Measurements from ENCODE around the gene DEPDC5. TPM values are rescaled to one million over a fixed set of nuclear protein-coding genes. Genes with fewer than 3 reads are reported as not detected.
"Not testable (repeated sequence)": the region's sequence is repeated elsewhere in the genome, so short reads cannot be mapped to it uniquely, and the experiment has no call there.

Gene DEPDC5
- total RNA-seq, 4 donors from 2014 or later: 11.5 to 20.6 (median 13.8) TPM

GRCh38 chr22:31738566-31738965 lies 15.3 kb upstream of the DEPDC5 start:
- ATAC-seq (ENCODE audit: low FRiP score) (no peak), DNase-seq (ENCODE audit: low spot score) (no peak)
- no peak for TF ChIP-seq CTCF (IDR thresholded peaks at IDR 0.05)

GRCh38 chr22:31739795-31740201 lies 14.0 kb upstream of the DEPDC5 start:
- DNase-seq (ENCODE audit: low spot score): no peak
- ATAC-seq (ENCODE audit: low FRiP score): peak; percentile 68
- no peak for TF ChIP-seq CTCF (IDR thresholded peaks at IDR 0.05)

GRCh38 chr22:31740314-31740713 lies 13.5 kb upstream of the DEPDC5 start:
- not testable (repeated sequence) for DNase-seq (ENCODE audit: low spot score); ATAC-seq (ENCODE audit: low FRiP score)

GRCh38 chr22:31742115-31742514 lies 11.7 kb upstream of the DEPDC5 start:
- TF ChIP-seq CTCF (IDR thresholded peaks at IDR 0.05): no peak
- no peak for ATAC-seq (ENCODE audit: low FRiP score)
- no peak for DNase-seq (ENCODE audit: low spot score)

- no peak for ATAC-seq (ENCODE audit: low FRiP score)
- no peak for DNase-seq (ENCODE audit: low spot score)
- no peak for TF ChIP-seq CTCF (IDR thresholded peaks at IDR 0.05)
These were observed 11.1 kb upstream of the DEPDC5 start for GRCh38 chr22:31742682-31743081.

- no peak for TF ChIP-seq CTCF (IDR thresholded peaks at IDR 0.05)
- no peak for ATAC-seq (ENCODE audit: low FRiP score)
- DNase-seq (ENCODE audit: low spot score): no peak
These were observed 9.9 kb upstream of the DEPDC5 start for GRCh38 chr22:31743871-31744270.

GRCh38 chr22:31747441-31747840 lies 6.4 kb upstream of the DEPDC5 start:
- ATAC-seq (ENCODE audit: low FRiP score) (no peak), DNase-seq (ENCODE audit: low spot score) (no peak)
- no peak for TF ChIP-seq CTCF (IDR thresholded peaks at IDR 0.05)

- DNase-seq (ENCODE audit: low spot score) (no peak), ATAC-seq (ENCODE audit: low FRiP score) (no peak)
- TF ChIP-seq CTCF (IDR thresholded peaks at IDR 0.05): no peak
These were observed 5.3 kb upstream of the DEPDC5 start for GRCh38 chr22:31748490-31748889.

Measured in omental fat pad (tissue), 4 donors.